DND-41 (cell line): ENCODE data around the gene MANEAL.
A peak's percentile ranks its signal among the peaks of the same experiment; 100 is the strongest.

Experiments
- ATAC-seq: fragments of 200-7000 bp; cut with Tn5 transposase; 3 replicates; pipeline ENCODE4 v1.9.1; 2021; ENCODE audit warnings: low read depth; ENCODE audit not compliant: insufficient read depth
- DNase-seq: peaks from one replicate; pipeline ENCODE4 v3.0.0-alpha.2; 2020
- H2AFZ ChIP-seq: 2 replicates; pipeline ENCODE4 v1.6.0; 2012; ENCODE audit warnings: low read depth, low read length
- H3K27ac ChIP-seq: 2 replicates; pipeline ENCODE4 v1.5.1; 2012; ENCODE audit warnings: low read length, inconsistent platforms
- H3K27me3 ChIP-seq: fragments of 200-600 bp; sonication (generic); 2 replicates; pipeline ENCODE4 v1.6.0; 2012; ENCODE audit warnings: low read length, mild to moderate bottlenecking, inconsistent platforms; ENCODE audit not compliant: insufficient read depth, poor library complexity
- H3K36me3 ChIP-seq: 2 replicates; pipeline ENCODE4 v1.5.1; 2012; ENCODE audit warnings: low read length, inconsistent platforms; ENCODE audit not compliant: insufficient read depth
- H3K4me1 ChIP-seq: 2 replicates; pipeline ENCODE4 v1.5.1; 2012; ENCODE audit warnings: mild to moderate bottlenecking, low read length; ENCODE audit not compliant: insufficient read depth
- H3K4me2 ChIP-seq: 2 replicates; pipeline ENCODE4 v1.6.0; 2012; ENCODE audit warnings: mild to moderate bottlenecking, moderate library complexity, low read length, inconsistent platforms; ENCODE audit not compliant: insufficient read depth
- H3K4me3 ChIP-seq, 2 experiments: fragments of 200-600 bp in 1 of 2; shearing (Covaris generic) in 1 of 2; 2 replicates each; pipeline ENCODE4 v1.5.1; 2012 to 2016; ENCODE audit warnings: inconsistent platforms in 2 of 2, low read length in 2 of 2, mild to moderate bottlenecking in 2 of 2, low read depth in 1 of 2, moderate library complexity in 1 of 2
- H3K79me2 ChIP-seq: 2 replicates; pipeline ENCODE4 v1.6.0; 2012; ENCODE audit warnings: low read length, inconsistent platforms; ENCODE audit not compliant: insufficient read depth
- H3K9ac ChIP-seq: 2 replicates; pipeline ENCODE4 v1.6.0; 2012; ENCODE audit warnings: low read depth, mild to moderate bottlenecking, inconsistent platforms, low read length, moderate library complexity
- H3K9me3 ChIP-seq: 2 replicates; pipeline ENCODE4 v1.5.1; 2012; ENCODE audit warnings: low read length, moderate library complexity, mild to moderate bottlenecking, inconsistent platforms; ENCODE audit not compliant: insufficient read depth, severe bottlenecking
- H4K20me1 ChIP-seq: 2 replicates; pipeline ENCODE4 v1.6.0; 2012; ENCODE audit warnings: low read length; ENCODE audit not compliant: insufficient read depth
- CTCF ChIP-seq: IDR thresholded peaks from 2 replicates; pipeline ENCODE4 v1.5.1; 2012; ENCODE audit warnings: borderline replicate concordance, low read length, moderate library complexity, mild to moderate bottlenecking; ENCODE audit not compliant: poor library complexity, severe bottlenecking; ENCODE audit errors: extremely low read depth
- EZH2 ChIP-seq: IDR thresholded peaks from 3 replicates; pipeline ENCODE4 v1.6.1; 2012; ENCODE audit warnings: borderline replicate concordance, low read depth, mild to moderate bottlenecking, moderate library complexity, low read length, inconsistent platforms; ENCODE audit not compliant: severe bottlenecking

MANEAL gene

GRCh38 chr1:37764414-37764825 is 29.2 kb upstream of the MANEAL start:
- H3K9ac ChIP-seq, result no peak overlapping the region
- no peaks in the 10 kb centered on the region for H3K79me2 ChIP-seq
- ATAC-seq, result peak; percentile 73
- H4K20me1 ChIP-seq, result peaks cover 7% of the 10 kb centered on the region
- H3K4me1 ChIP-seq, result no peaks in the 10 kb centered on the region
- H3K4me2 ChIP-seq, result no peak overlapping the region
- H3K36me3 ChIP-seq, result no peaks in the 10 kb centered on the region
- H2AFZ ChIP-seq, result no peak overlapping the region
- TF ChIP-seq EZH2 (no peak), CTCF (no peak)
- peaks cover 5% of the 10 kb centered on the region for H3K27me3 ChIP-seq
- H3K27ac ChIP-seq, result no peak overlapping the region
- peak; percentile 58 for DNase-seq
- no peak overlapping the region for H3K4me3 ChIP-seq
- no peaks in the 10 kb centered on the region for H3K9me3 ChIP-seq

GRCh38 chr1:37764888-37765441 is 28.7 kb upstream of the MANEAL start, which contains the start of gene EPHA10:
Gene EPHA10, minus strand, starts transcription at chr1:37765120. Its CDS starts 54 bp downstream, at chr1:37765066.
- Histone ChIP-seq H3K9ac (no peak within 1 kb of the TSS), H3K4me1 (no peaks in the 10 kb centered on the region), H3K79me2 (no peaks in the 10 kb centered on the region), H3K9me3 (no peaks in the 10 kb centered on the region), H3K27me3 (peaks cover 8% of the 10 kb centered on the region), H3K36me3 (no peaks in the 10 kb centered on the region), H4K20me1 (peaks cover 7% of the 10 kb centered on the region), H3K4me2 (no peak within 1 kb of the TSS), H3K4me3 (no peak within 1 kb of the TSS), H2AFZ (no peak within 1 kb of the TSS), H3K27ac (no peak within 1 kb of the TSS)
- ATAC-seq, result no peak
- no peak for DNase-seq
- TF ChIP-seq EZH2 (no peak), CTCF (no peak)

- Histone ChIP-seq H3K9me3 (no peaks in the 10 kb centered on the region), H3K9ac (no peak overlapping the region), H3K79me2 (no peaks in the 10 kb centered on the region), H3K27ac (no peak overlapping the region), H3K4me1 (no peaks in the 10 kb centered on the region), H3K27me3 (peaks cover 8% of the 10 kb centered on the region), H4K20me1 (peaks cover 7% of the 10 kb centered on the region), H3K36me3 (no peaks in the 10 kb centered on the region), H3K4me2 (no peak overlapping the region), H3K4me3 (no peak overlapping the region), H2AFZ (no peak overlapping the region)
- DNase-seq, result no peak
- no peak for ATAC-seq
- TF ChIP-seq EZH2 (no peak), CTCF (no peak)
Measured at GRCh38 chr1:37765916-37766664, 27.6 kb upstream of the MANEAL start.
